GM12878 (cell line): Measurements from ENCODE around the gene CTXN1. TPM values are rescaled to one million over a fixed set of nuclear protein-coding genes. Genes with fewer than 3 reads are reported as not detected.

ENCODE experiments used
- CHD1 ChIP-seq: IDR thresholded peaks from 2 replicates; pipeline ENCODE4 v1.6.1; 2012; ENCODE audit warnings: low read depth, low read length, improper control_type of control experiment
- ESRRA ChIP-seq: IDR thresholded peaks from 2 replicates; pipeline ENCODE4 v1.6.1; 2012; ENCODE audit warnings: mild to moderate bottlenecking, low read length, improper control_type of control experiment
- NKRF ChIP-seq: fragments of 450-650 bp; conservative IDR thresholded peaks from 2 replicates; pipeline ENCODE4 v1.6.1; 2017; ENCODE audit warnings: mild to moderate bottlenecking, moderate library complexity
- POLR2AphosphoS2 ChIP-seq: IDR thresholded peaks from 2 replicates; pipeline ENCODE4 v1.6.1; 2011; ENCODE audit warnings: low read depth, mild to moderate bottlenecking, low read length, improper control_type of control experiment, moderate library complexity
- RUNX3 ChIP-seq: IDR thresholded peaks from 2 replicates; pipeline ENCODE4 v1.6.1; 2012; ENCODE audit warnings: low read length, inconsistent platforms
- SIN3A ChIP-seq: IDR thresholded peaks from 2 replicates; pipeline ENCODE4 v1.6.1; 2012; ENCODE audit warnings: low read depth, low read length, improper control_type of control experiment
- SREBF1 ChIP-seq: IDR thresholded peaks from 2 replicates; pipeline ENCODE4 v1.6.1; 2012; ENCODE audit warnings: mild to moderate bottlenecking, low read length
- polyA plus RNA-seq, 11 experiments: library from polyadenylated mRNA; depleted of rRNA in 4 of 11; unstranded in 6 of 11; stranded (reverse) in 5 of 11; fragments of >200 nt; fragmentation: Nextera tagmentation in 4 of 11; fragmentation: Illumina TruSeq in 1 of 11; extraction: Ambion mirVana in 4 of 11; extraction: Trizol in 1 of 11; gene quantifications; 1 replicate in 1 of 11; 2 replicates in 10 of 11; pipeline versions ENCODE4 v1.2.1 to v1.2.3, GENCODE V29; 2011 to 2016; ENCODE audit warnings: inconsistent platforms in 2 of 11, missing spikeins in 2 of 11, low read depth in 1 of 11
- total RNA-seq, 4 experiments: library from RNA; depleted of rRNA in 3 of 4; stranded (reverse); fragments of >200 nt in 3 of 4; fragmentation: Illumina TruSeq in 1 of 4; extraction: Trizol in 1 of 4; gene quantifications; 2 replicates each; pipeline versions ENCODE4 v1.2.1 to v1.2.3, GENCODE V29; 2013 to 2021

Gene CTXN1
- total and polyA plus RNA-seq, 10 of the 15 experiments (the other 5 are each of a cell fraction or from before 2014, with no cell fraction given): 0.04 to 1.0 (median 0.38) TPM; not detected in 4

- TF ChIP-seq NKRF (peak; percentile 69; the same call in 1 of the 2 replicates), POLR2AphosphoS2 (no peak), SREBF1 (no peak), CHD1 (no peak), ESRRA (no peak), RUNX3 (peak; percentile 56), SIN3A (peak; percentile 70; the same call in 1 of the 2 replicates)
Measured at GRCh38 chr19:7904074-7905020, 21.6 kb downstream of the CTXN1 start (continued).
